GM12878 (cell line): ENCODE data around the gene PLAC1. TPM values are rescaled to one million over a fixed set of nuclear protein-coding genes. Genes with fewer than 3 reads are reported as not detected.
A peak's percentile ranks its signal among the peaks of the same experiment; 100 is the strongest.

Experiments
- ATAC-seq: fragments of 200-7000 bp; cut with Tn5 transposase; 3 replicates; pipeline ENCODE4 v1.9.1; 2020; ENCODE audit warnings: mild to moderate bottlenecking, moderate library complexity
- BruUV-seq: library from RNA; stranded (reverse); fragments of 400-500 nt; replicated peaks from 2 replicates; lab custom pipeline; 2021; lab: Mats Ljungman, UMichigan
- CTCF ChIA-PET: fragments of 300-600 bp; sonication (Branson Sonifier 250); formaldehyde crosslinking; extraction: SDS; loops from one replicate; lab custom pipeline; 2021; ENCODE audit warnings: inconsistent platforms; lab: Yijun Ruan, JAX
- POLR2A ChIA-PET: fragments of 350-600 bp; formaldehyde crosslinking; extraction: SDS; loops from one replicate; lab custom pipeline; 2021; ENCODE audit warnings: inconsistent platforms; lab: Charles Lee
- RAD21 ChIA-PET: fragments of 300-600 bp; sonication (Branson Sonifier 250); formaldehyde crosslinking; loops from one replicate; lab custom pipeline; 2023; ENCODE audit warnings: antibody characterized with exemption; ENCODE audit not compliant: unreplicated experiment; lab: Charles Lee
- SMC1A ChIA-PET: fragments of 300-600 bp; sonication (Branson Sonifier 250); formaldehyde crosslinking; loops from one replicate; lab custom pipeline; 2023; ENCODE audit not compliant: unreplicated experiment, uncharacterized antibody; lab: Charles Lee
- DNase-seq: peaks from one replicate; pipeline ENCODE4 v3.0.0-alpha.2; 2011; ENCODE audit warnings: low read depth, low spot score
- FAIRE-seq: peaks from 3 replicates; lab custom pipeline; 2011; peaks lifted over from hg19 to GRCh38; lab: Jason Lieb, UNC
- H2AFZ ChIP-seq: 2 replicates; pipeline ENCODE4 v1.6.0; 2011; ENCODE audit warnings: low read depth, low read length, control low read depth; ENCODE audit not compliant: control insufficient read depth
- H3K27ac ChIP-seq: 2 replicates; pipeline ENCODE4 v1.5.1; 2011; ENCODE audit warnings: control low read depth; ENCODE audit not compliant: control insufficient read depth, insufficient read depth
- H3K27me3 ChIP-seq, 2 experiments: replicated peaks in 1 of 2; 2 replicates each; pipeline versions ENCODE4 v1.6.0 to v1.6.1; 2011; ENCODE audit warnings: low read length in 1 of 2; ENCODE audit not compliant: control insufficient read depth in 2 of 2, insufficient read depth in 2 of 2
- H3K36me3 ChIP-seq, 2 experiments: 2 replicates each; pipeline ENCODE4 v1.5.1; 2011; ENCODE audit warnings: low read length in 1 of 2; ENCODE audit not compliant: control insufficient read depth in 2 of 2, insufficient read depth in 2 of 2
- H3K4me1 ChIP-seq: 2 replicates; pipeline ENCODE4 v1.6.1; 2011; ENCODE audit warnings: mild to moderate bottlenecking, low read length, moderate library complexity, mixed read lengths; ENCODE audit not compliant: control insufficient read depth, insufficient read depth
- H3K4me2 ChIP-seq: 2 replicates; pipeline ENCODE4 v1.6.0; 2011; ENCODE audit warnings: control low read depth; ENCODE audit not compliant: control insufficient read depth, insufficient read depth
- H3K4me3 ChIP-seq: fragments of 200-600 bp; sonication (generic); 2 replicates; pipeline ENCODE4 v1.5.1; 2016
- H3K79me2 ChIP-seq: 2 replicates; pipeline ENCODE4 v1.6.0; 2011; ENCODE audit warnings: low read length; ENCODE audit not compliant: control insufficient read depth, insufficient read depth
- H3K9ac ChIP-seq: 2 replicates; pipeline ENCODE4 v1.8.0; 2011; ENCODE audit warnings: low read length, control low read depth, mixed read lengths; ENCODE audit not compliant: control insufficient read depth, insufficient read depth
- H3K9me3 ChIP-seq: replicated peaks from 3 replicates; pipeline ENCODE4 v1.5.1; 2011; ENCODE audit warnings: mild to moderate bottlenecking, low read length; ENCODE audit not compliant: control insufficient read depth, insufficient read depth
- H4K20me1 ChIP-seq: 2 replicates; pipeline ENCODE4 v1.6.0; 2011; ENCODE audit not compliant: control insufficient read depth, insufficient read depth
- BCL3 ChIP-seq: IDR thresholded peaks from 2 replicates; pipeline ENCODE4 v1.6.1; 2011; ENCODE audit warnings: borderline replicate concordance, low read depth, mild to moderate bottlenecking, moderate library complexity, low read length; ENCODE audit not compliant: insufficient read depth, poor library complexity, severe bottlenecking
- SIX5 ChIP-seq: IDR thresholded peaks from 2 replicates; pipeline ENCODE4 v1.6.1; 2011; ENCODE audit warnings: mild to moderate bottlenecking, low read depth, low read length, moderate library complexity; ENCODE audit not compliant: severe bottlenecking
- USF2 ChIP-seq: IDR thresholded peaks from 2 replicates; pipeline ENCODE4 v1.6.1; 2011; ENCODE audit warnings: low read depth, low read length, improper control_type of control experiment, borderline replicate concordance
- ZNF687 ChIP-seq: fragments of 450-650 bp; IDR thresholded peaks from 2 replicates; pipeline ENCODE4 v1.6.1; 2017; ENCODE audit warnings: mild to moderate bottlenecking, moderate library complexity
- WGBS: methylation state at CpG from one replicate; pipeline ENCODE4 v1.1.6; 2016; ENCODE audit warnings: low lambda C conversion rate; ENCODE audit not compliant: insufficient replicate concordance, insufficient coverage; ENCODE audit errors: missing lambda C conversion rate; 5-methylcytosine and 5-hydroxymethylcytosine counted together
- in situ Hi-C: fragments of 300-500 bp; cut with MboI; formaldehyde crosslinking; loops from 9 replicates; pipeline ENCODE4 v1.14.3; 2018; ENCODE audit warnings: mixed read lengths
- intact Hi-C: fragments of 100-400 bp; cut with micrococcal nuclease; formaldehyde crosslinking; loops from one replicate; pipeline ENCODE4 v1.14.2; 2022; ENCODE audit not compliant: unreplicated experiment
- polyA plus RNA-seq, 11 experiments: library from polyadenylated mRNA; depleted of rRNA in 4 of 11; unstranded in 6 of 11; stranded (reverse) in 5 of 11; fragments of >200 nt; fragmentation: Nextera tagmentation in 4 of 11; fragmentation: Illumina TruSeq in 1 of 11; extraction: Ambion mirVana in 4 of 11; extraction: Trizol in 1 of 11; gene quantifications; 1 replicate in 1 of 11; 2 replicates in 10 of 11; pipeline versions ENCODE4 v1.2.1 to v1.2.3, GENCODE V29; 2011 to 2016; ENCODE audit warnings: inconsistent platforms in 2 of 11, missing spikeins in 2 of 11, low read depth in 1 of 11
- total RNA-seq, 4 experiments: library from RNA; depleted of rRNA in 3 of 4; stranded (reverse); fragments of >200 nt in 3 of 4; fragmentation: Illumina TruSeq in 1 of 4; extraction: Trizol in 1 of 4; gene quantifications; 2 replicates each; pipeline versions ENCODE4 v1.2.1 to v1.2.3, GENCODE V29; 2013 to 2021
- TF ChIP-seq, protein P1 (sequence below): fragments of 150-350 bp; IDR thresholded peaks from 2 replicates; pipeline ENCODE4 v1.6.1; 2014; ENCODE audit warnings: mild to moderate bottlenecking, low read depth, low read length

The PLAC1 gene
- total and polyA plus RNA-seq, 10 of the 15 experiments (the other 5 are each of a cell fraction or from before 2014, with no cell fraction given) = 0.05 to 0.42 (median 0.17) TPM; not detected in 5

- TF ChIP-seq USF2 = no peak
- TF ChIP-seq BCL3 = peak; percentile 47
- no peak for TF ChIP-seq SIX5
Measured at GRCh38 chrX:134622056-134622812, 36.0 kb downstream of the PLAC1 start (continued).

GRCh38 chrX:134619838-134620237 lies 38.4 kb downstream of the PLAC1 start:
- FAIRE-seq (no peak), DNase-seq (no peak), ATAC-seq (no peak)
- peaks cover 5% of the 10 kb centered on the region for H3K4me1 ChIP-seq
- no peak for TF ChIP-seq ZNF687
- TF ChIP-seq, protein P1, sequence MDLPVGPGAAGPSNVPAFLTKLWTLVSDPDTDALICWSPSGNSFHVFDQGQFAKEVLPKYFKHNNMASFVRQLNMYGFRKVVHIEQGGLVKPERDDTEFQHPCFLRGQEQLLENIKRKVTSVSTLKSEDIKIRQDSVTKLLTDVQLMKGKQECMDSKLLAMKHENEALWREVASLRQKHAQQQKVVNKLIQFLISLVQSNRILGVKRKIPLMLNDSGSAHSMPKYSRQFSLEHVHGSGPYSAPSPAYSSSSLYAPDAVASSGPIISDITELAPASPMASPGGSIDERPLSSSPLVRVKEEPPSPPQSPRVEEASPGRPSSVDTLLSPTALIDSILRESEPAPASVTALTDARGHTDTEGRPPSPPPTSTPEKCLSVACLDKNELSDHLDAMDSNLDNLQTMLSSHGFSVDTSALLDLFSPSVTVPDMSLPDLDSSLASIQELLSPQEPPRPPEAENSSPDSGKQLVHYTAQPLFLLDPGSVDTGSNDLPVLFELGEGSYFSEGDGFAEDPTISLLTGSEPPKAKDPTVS = no peak
- CTCF ChIA-PET = no interaction called here
- H3K4me3 ChIP-seq = no peak overlapping the region
- in situ Hi-C loops = no loop called here
- intact Hi-C loops = no loop called here
- no peaks in the 10 kb centered on the region for H4K20me1 ChIP-seq
- 46% methylated on average over 1 of the region's 1 CpG for WGBS
- no peak overlapping the region for H3K4me2 ChIP-seq
- BruUV-seq = no TSS peak
- RAD21 ChIA-PET = no interaction called here
- no peak overlapping the region for H2AFZ ChIP-seq
- H3K9ac ChIP-seq = no peak overlapping the region
- H3K79me2 ChIP-seq = no peaks in the 10 kb centered on the region
- no peaks in the 10 kb centered on the region for H3K27me3 ChIP-seq
- no peak overlapping the region for H3K27ac ChIP-seq
- SMC1A ChIA-PET = no interaction called here
- H3K36me3 ChIP-seq = no peaks in the 10 kb centered on the region
- POLR2A ChIA-PET = no interaction called here
- H3K9me3 ChIP-seq = no peaks in the 10 kb centered on the region
